GM18502 (cell line): ENCODE data around the gene PCDH1.

ENCODE experiments used
- ATAC-seq: cut with Tn5 transposase; IDR thresholded peaks from one replicate; pipeline ENCODE4 v1.9.1; 2021; ENCODE audit warnings: mild to moderate bottlenecking; ENCODE audit not compliant: unreplicated experiment, poor library complexity

Gene PCDH1

GRCh38 chr5:141875022-141875740 is 3.0 kb downstream of the PCDH1 start:
- ATAC-seq: no peak

GRCh38 chr5:141874262-141874964 is 3.8 kb downstream of the PCDH1 start:
- ATAC-seq: no peak

- ATAC-seq: no peak
Measured at GRCh38 chr5:141873933-141874261, 4.3 kb downstream of the PCDH1 start.

- ATAC-seq: no peak
Measured at GRCh38 chr5:141872496-141873356, 5.5 kb downstream of the PCDH1 start.

- no peak for ATAC-seq
Measured at GRCh38 chr5:141871870-141872269, 6.3 kb downstream of the PCDH1 start.

GRCh38 chr5:141870871-141871270 is 7.3 kb downstream of the PCDH1 start:
- no peak for ATAC-seq

GRCh38 chr5:141870228-141870627 is 8.0 kb downstream of the PCDH1 start:
- ATAC-seq: no peak

GRCh38 chr5:141869514-141869913 is 8.7 kb downstream of the PCDH1 start:
- ATAC-seq: no peak

GRCh38 chr5:141869040-141869439 is 9.2 kb downstream of the PCDH1 start:
- no peak for ATAC-seq

GRCh38 chr5:141868541-141868940 is 9.7 kb downstream of the PCDH1 start:
- ATAC-seq: no peak

GRCh38 chr5:141867651-141868050 is 10.6 kb downstream of the PCDH1 start:
- ATAC-seq: no peak

GRCh38 chr5:141867139-141867538 is 11.1 kb downstream of the PCDH1 start:
- no peak for ATAC-seq

GRCh38 chr5:141866096-141866495 is 12.1 kb downstream of the PCDH1 start:
- no peak for ATAC-seq

GRCh38 chr5:141865406-141865805 is 12.8 kb downstream of the PCDH1 start:
- no peak for ATAC-seq

- ATAC-seq: no peak
Measured at GRCh38 chr5:141864371-141865370, 13.5 kb downstream of the PCDH1 start.

GRCh38 chr5:141863569-141864178 is 14.5 kb downstream of the PCDH1 start:
- no peak for ATAC-seq

- no peak for ATAC-seq
Measured at GRCh38 chr5:141862936-141863543, 15.2 kb downstream of the PCDH1 start.

GRCh38 chr5:141861194-141861593 is 17.0 kb downstream of the PCDH1 start:
- no peak for ATAC-seq

- ATAC-seq: no peak
Measured at GRCh38 chr5:141858079-141858765, 20.0 kb downstream of the PCDH1 start.
